A549 (cell line): ENCODE measurements around the gene SYCP3. TPM values are rescaled to one million over a fixed set of nuclear protein-coding genes. Genes with fewer than 3 reads are reported as not detected.

Experiments
- ATAC-seq, 2 experiments: fragments of 200-7000 bp in 1 of 2; fragments of >200 bp in 1 of 2; cut with Nextera tagmentation in 1 of 2; cut with Tn5 transposase in 1 of 2; 3 replicates each; pipeline versions ENCODE4 v1.8.0 to v1.9.1; 2018 to 2020; ENCODE audit warnings: mild to moderate bottlenecking in 1 of 2, moderate library complexity in 1 of 2
- CTCF ChIA-PET: fragments of 300-600 bp; sonication (Branson Sonifier 250); formaldehyde crosslinking; extraction: SDS; loops from one replicate; lab custom pipeline; 2021; ENCODE audit warnings: antibody characterized with exemption, inconsistent platforms; lab: Yijun Ruan, JAX
- POLR2A ChIA-PET: fragments of 350-600 bp; formaldehyde crosslinking; extraction: SDS; loops from one replicate; lab custom pipeline; 2021; ENCODE audit warnings: antibody characterized with exemption, inconsistent platforms; lab: Yijun Ruan, JAX
- DNase-seq, 2 experiments: peaks; one replicate each; pipeline versions ENCODE4 v3.0.0 to v3.0.0-alpha.2; 2011 to 2016; ENCODE audit warnings: low read depth in 1 of 2, low spot score in 1 of 2
- FAIRE-seq: peaks from 2 replicates; lab custom pipeline; 2011; peaks lifted over from hg19 to GRCh38; lab: Jason Lieb, UNC
- H3K27ac ChIP-seq, 2 experiments: fragments of >200 bp; sonication (Bioruptor Twin); formaldehyde crosslinking; 3 replicates each; pipeline ENCODE4 v1.5.1; 2016 to 2017
- H3K4me1 ChIP-seq: fragments of >200 bp; sonication (Bioruptor Twin); formaldehyde crosslinking; 3 replicates; pipeline ENCODE4 v1.6.1; 2016
- H3K4me2 ChIP-seq: fragments of >200 bp; sonication (Bioruptor Twin); formaldehyde crosslinking; 3 replicates; pipeline ENCODE4 v1.6.1; 2016
- H3K4me3 ChIP-seq: fragments of >200 bp; sonication (Bioruptor Twin); formaldehyde crosslinking; 3 replicates; pipeline ENCODE4 v1.5.1; 2016
- H3K9me3 ChIP-seq: fragments of >200 bp; sonication (Bioruptor Twin); formaldehyde crosslinking; 3 replicates; pipeline ENCODE4 v1.6.1; 2016
- BHLHE40 ChIP-seq: IDR thresholded peaks from 2 replicates; pipeline ENCODE4 v1.6.1; 2012; ENCODE audit warnings: low read depth, low read length, inconsistent platforms
- CEBPB ChIP-seq, 2 experiments: fragments of >200 bp in 1 of 2; sonication (Bioruptor Twin) in 1 of 2; formaldehyde crosslinking in 1 of 2; IDR thresholded peaks; 2 replicates each; pipeline ENCODE4 v1.6.1; 2012 to 2016
- CHD2 ChIP-seq: fragments of 150-350 bp; IDR thresholded peaks from 2 replicates; pipeline ENCODE4 v1.6.1; 2014; ENCODE audit warnings: low read length; ENCODE audit not compliant: partially characterized antibody
- CHD4 ChIP-seq: fragments of 200-600 bp; sonication (generic); IDR thresholded peaks from 2 replicates; pipeline ENCODE4 v1.6.1; 2016; ENCODE audit warnings: antibody characterized with exemption, mild to moderate bottlenecking, borderline replicate concordance
- EHMT2 ChIP-seq: fragments of 200-600 bp; sonication (generic); IDR thresholded peaks from 2 replicates; pipeline ENCODE4 v1.6.1; 2016; ENCODE audit warnings: antibody characterized with exemption, low read depth, mild to moderate bottlenecking, moderate library complexity
- EP300 ChIP-seq, 2 experiments: fragments of >200 bp; sonication (Bioruptor Twin); formaldehyde crosslinking; IDR thresholded peaks; 2 replicates in 1 of 2; 3 replicates in 1 of 2; pipeline ENCODE4 v1.6.1; 2016 to 2017
- ESRRA ChIP-seq: fragments of 150-350 bp; IDR thresholded peaks from 2 replicates; pipeline ENCODE4 v1.6.1; 2014; ENCODE audit warnings: mild to moderate bottlenecking, low read length, borderline replicate concordance
- FOSB ChIP-seq: fragments of 250-450 bp; sonication (Bioruptor Pico); IDR thresholded peaks from 2 replicates; pipeline ENCODE4 v1.5.0; 2020; ENCODE audit warnings: mild to moderate bottlenecking, moderate library complexity
- FOXS1 ChIP-seq: fragments of 250-450 bp; sonication (Bioruptor Pico); IDR thresholded peaks from 2 replicates; pipeline ENCODE4 v1.5.0; 2020; ENCODE audit warnings: mild to moderate bottlenecking, moderate library complexity
- GATA3 ChIP-seq: IDR thresholded peaks from 2 replicates; pipeline ENCODE4 v1.6.1; 2012; ENCODE audit warnings: borderline replicate concordance
- HDAC2 ChIP-seq: fragments of 200-600 bp; sonication (generic); IDR thresholded peaks from 2 replicates; pipeline ENCODE4 v1.6.1; 2016
- JUN ChIP-seq, 2 experiments: fragments of >200 bp; sonication (Bioruptor Twin); formaldehyde crosslinking; IDR thresholded peaks; 2 replicates in 1 of 2; 3 replicates in 1 of 2; pipeline ENCODE4 v1.6.1; 2016 to 2017
- KDM5A ChIP-seq: fragments of 200-600 bp; sonication (generic); IDR thresholded peaks from 2 replicates; pipeline ENCODE4 v1.6.1; 2016; ENCODE audit warnings: antibody characterized with exemption, mild to moderate bottlenecking
- MAFK ChIP-seq: fragments of 450-650 bp; IDR thresholded peaks from 2 replicates; pipeline ENCODE4 v1.6.1; 2014; ENCODE audit not compliant: partially characterized antibody
- MAZ ChIP-seq: fragments of 150-350 bp; IDR thresholded peaks from 2 replicates; pipeline ENCODE4 v1.6.1; 2014; ENCODE audit warnings: antibody characterized with exemption, low read depth, low read length, borderline replicate concordance
- RAD21 ChIP-seq, 2 experiments: fragments of >200 bp in 1 of 2; sonication (Bioruptor Twin) in 1 of 2; formaldehyde crosslinking in 1 of 2; IDR thresholded peaks in 1 of 2; conservative IDR thresholded peaks in 1 of 2; 2 replicates in 1 of 2; 3 replicates in 1 of 2; pipeline ENCODE4 v1.6.1; 2012 to 2018; ENCODE audit warnings: inconsistent platforms in 1 of 2
- RARB ChIP-seq: fragments of 250-450 bp; sonication (Bioruptor Pico); IDR thresholded peaks from 2 replicates; pipeline ENCODE4 v1.8.0; 2021; ENCODE audit warnings: mild to moderate bottlenecking, moderate library complexity
- RFX5 ChIP-seq: fragments of 450-650 bp; IDR thresholded peaks from 2 replicates; pipeline ENCODE4 v1.7.1; 2014; ENCODE audit warnings: antibody characterized with exemption, mild to moderate bottlenecking, moderate library complexity
- SREBF2 ChIP-seq: fragments of 450-650 bp; IDR thresholded peaks from 2 replicates; pipeline ENCODE4 v1.6.1; 2014; ENCODE audit warnings: mild to moderate bottlenecking, moderate library complexity
- ZC3H11A ChIP-seq: fragments of 450-650 bp; IDR thresholded peaks from 2 replicates; pipeline ENCODE4 v1.6.1; 2014; ENCODE audit warnings: antibody characterized with exemption, mild to moderate bottlenecking
- WGBS: methylation state at CpG from one replicate; pipeline ENCODE4 v1.1.6; 2017; ENCODE audit errors: missing lambda C conversion rate; 5-methylcytosine and 5-hydroxymethylcytosine counted together
- polyA plus RNA-seq, 4 experiments: library from polyadenylated mRNA; depleted of rRNA in 3 of 4; stranded (reverse); fragments of >200 nt; fragmentation: RNase III in 1 of 4; extraction: RNeasy Plus Mini Kit Qiagen cat#74134 plus additional on column Dnase treatment in 1 of 4; gene quantifications; 2 replicates in 3 of 4; 3 replicates in 1 of 4; pipeline ENCODE4 v1.2.3, GENCODE V29; 2011 to 2017
- TF ChIP-seq, protein P1 (sequence below): fragments of 150-350 bp; IDR thresholded peaks from 2 replicates; pipeline ENCODE4 v1.6.1; 2014; ENCODE audit warnings: low read depth, mild to moderate bottlenecking, low read length
- TF ChIP-seq, protein P2 (sequence below): fragments of 250-450 bp; sonication (Bioruptor Pico); IDR thresholded peaks from 2 replicates; pipeline ENCODE4 v1.5.0; 2020; ENCODE audit warnings: low read depth, mild to moderate bottlenecking, moderate library complexity
- TF ChIP-seq, protein P3 (sequence below): fragments of 250-450 bp; sonication (Bioruptor Pico); IDR thresholded peaks from 2 replicates; pipeline ENCODE4 v1.5.0; 2021; ENCODE audit warnings: mild to moderate bottlenecking, moderate library complexity, borderline replicate concordance
- TF ChIP-seq, protein P4 (sequence below): fragments of 450-650 bp; IDR thresholded peaks from 2 replicates; pipeline ENCODE4 v1.6.1; 2014; ENCODE audit warnings: antibody characterized with exemption

The SYCP3 gene
- polyA plus RNA-seq, 2 of the 4 experiments (the other 2 are of a cell fraction), result 0.14 to 0.27 TPM

GRCh38 chr12:101750152-101750551 lies 10.9 kb upstream of the SYCP3 start:
- WGBS, result 92% methylated on average over 4 of the region's 4 CpGs
- ATAC-seq, result 0 out of 6 replicates have a peak, but pooled peaks of 1 of the 2 experiments have one; percentile 23
- no peaks in the 10 kb centered on the region for H3K9me3 ChIP-seq
- no peak for TF ChIP-seq EP300 (IDR thresholded peaks at IDR 0.05)
- no peak for TF ChIP-seq HDAC2
- TF ChIP-seq KDM5A, result no peak
- TF ChIP-seq MAZ, result no peak
- no peak for TF ChIP-seq CEBPB (IDR thresholded peaks at IDR 0.05)
- no peak for TF ChIP-seq CHD4
- TF ChIP-seq FOXS1 (CRISPR knock-in tag), result no peak
- TF ChIP-seq ESRRA, result no peak
- TF ChIP-seq ZC3H11A, result no peak
- no peak for TF ChIP-seq EHMT2
- no peak for TF ChIP-seq CHD2
- TF ChIP-seq JUN (IDR thresholded peaks at IDR 0.05), result no peak
- TF ChIP-seq, protein P1, sequence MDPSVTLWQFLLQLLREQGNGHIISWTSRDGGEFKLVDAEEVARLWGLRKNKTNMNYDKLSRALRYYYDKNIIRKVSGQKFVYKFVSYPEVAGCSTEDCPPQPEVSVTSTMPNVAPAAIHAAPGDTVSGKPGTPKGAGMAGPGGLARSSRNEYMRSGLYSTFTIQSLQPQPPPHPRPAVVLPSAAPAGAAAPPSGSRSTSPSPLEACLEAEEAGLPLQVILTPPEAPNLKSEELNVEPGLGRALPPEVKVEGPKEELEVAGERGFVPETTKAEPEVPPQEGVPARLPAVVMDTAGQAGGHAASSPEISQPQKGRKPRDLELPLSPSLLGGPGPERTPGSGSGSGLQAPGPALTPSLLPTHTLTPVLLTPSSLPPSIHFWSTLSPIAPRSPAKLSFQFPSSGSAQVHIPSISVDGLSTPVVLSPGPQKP, result no peak
- TF ChIP-seq BHLHE40, result no peak
- TF ChIP-seq FOSB (CRISPR knock-in tag), result no peak
- ChIA-PET POLR2A (no interaction called here), CTCF (no interaction called here)
- DNase-seq, result no peak
- H3K4me3 ChIP-seq, result no peak overlapping the region
- no peak for FAIRE-seq
- H3K27ac ChIP-seq, result no peak overlapping the region
- H3K4me2 ChIP-seq, result no peak overlapping the region
- no peaks in the 10 kb centered on the region for H3K4me1 ChIP-seq

- WGBS, result 67% methylated on average over 4 of the region's 4 CpGs
- Histone ChIP-seq H3K27ac (no peak overlapping the region), H3K9me3 (no peaks in the 10 kb centered on the region), H3K4me2 (no peak overlapping the region), H3K4me1 (no peaks in the 10 kb centered on the region), H3K4me3 (no peak overlapping the region)
- ChIA-PET CTCF (no interaction called here), POLR2A (no interaction called here)
- ATAC-seq (0 out of 6 replicates have a peak, but pooled peaks of 1 of the 2 experiments have one; percentile 19), FAIRE-seq (no peak), DNase-seq (no peak)
- TF ChIP-seq RAD21 (conservative IDR thresholded peaks at IDR 0.05 in 1 of 2, IDR thresholded peaks at IDR 0.05 in 1 of 2) (no peak), CHD2 (no peak), SREBF2 (no peak), GATA3 (no peak), RFX5 (no peak), RARB (CRISPR knock-in tag) (no peak), MAFK (no peak), ZC3H11A (no peak)
- TF ChIP-seq, protein P2, sequence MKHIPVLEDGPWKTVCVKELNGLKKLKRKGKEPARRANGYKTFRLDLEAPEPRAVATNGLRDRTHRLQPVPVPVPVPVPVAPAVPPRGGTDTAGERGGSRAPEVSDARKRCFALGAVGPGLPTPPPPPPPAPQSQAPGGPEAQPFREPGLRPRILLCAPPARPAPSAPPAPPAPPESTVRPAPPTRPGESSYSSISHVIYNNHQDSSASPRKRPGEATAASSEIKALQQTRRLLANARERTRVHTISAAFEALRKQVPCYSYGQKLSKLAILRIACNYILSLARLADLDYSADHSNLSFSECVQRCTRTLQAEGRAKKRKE (CRISPR knock-in tag), result no peak
- TF ChIP-seq, protein P3, sequence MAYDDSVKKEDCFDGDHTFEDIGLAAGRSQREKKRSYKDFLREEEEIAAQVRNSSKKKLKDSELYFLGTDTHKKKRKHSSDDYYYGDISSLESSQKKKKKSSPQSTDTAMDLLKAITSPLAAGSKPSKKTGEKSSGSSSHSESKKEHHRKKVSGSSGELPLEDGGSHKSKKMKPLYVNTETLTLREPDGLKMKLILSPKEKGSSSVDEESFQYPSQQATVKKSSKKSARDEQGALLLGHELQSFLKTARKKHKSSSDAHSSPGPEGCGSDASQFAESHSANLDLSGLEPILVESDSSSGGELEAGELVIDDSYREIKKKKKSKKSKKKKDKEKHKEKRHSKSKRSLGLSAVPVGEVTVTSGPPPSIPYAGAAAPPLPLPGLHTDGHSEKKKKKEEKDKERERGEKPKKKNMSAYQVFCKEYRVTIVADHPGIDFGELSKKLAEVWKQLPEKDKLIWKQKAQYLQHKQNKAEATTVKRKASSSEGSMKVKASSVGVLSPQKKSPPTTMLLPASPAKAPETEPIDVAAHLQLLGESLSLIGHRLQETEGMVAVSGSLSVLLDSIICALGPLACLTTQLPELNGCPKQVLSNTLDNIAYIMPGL, result no peak
- TF ChIP-seq, protein P4, sequence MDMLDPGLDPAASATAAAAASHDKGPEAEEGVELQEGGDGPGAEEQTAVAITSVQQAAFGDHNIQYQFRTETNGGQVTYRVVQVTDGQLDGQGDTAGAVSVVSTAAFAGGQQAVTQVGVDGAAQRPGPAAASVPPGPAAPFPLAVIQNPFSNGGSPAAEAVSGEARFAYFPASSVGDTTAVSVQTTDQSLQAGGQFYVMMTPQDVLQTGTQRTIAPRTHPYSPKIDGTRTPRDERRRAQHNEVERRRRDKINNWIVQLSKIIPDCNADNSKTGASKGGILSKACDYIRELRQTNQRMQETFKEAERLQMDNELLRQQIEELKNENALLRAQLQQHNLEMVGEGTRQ, result no peak
Observed at GRCh38 chr12:101749657-101750056, 10.4 kb upstream of the SYCP3 start.
